GM18861 (cell line): Measurements from ENCODE around the gene STX7.

Source experiments
- ATAC-seq: cut with Tn5 transposase; IDR thresholded peaks from one replicate; pipeline ENCODE4 v1.9.1; 2021; ENCODE audit not compliant: unreplicated experiment

STX7 gene

GRCh38 chr6:132506869-132507808 lies 5.8 kb downstream of the STX7 start:
- ATAC-seq = no peak

- ATAC-seq = peak; percentile 27
Observed at GRCh38 chr6:132506461-132506860, 6.5 kb downstream of the STX7 start.

- no peak for ATAC-seq
Observed at GRCh38 chr6:132505158-132505557, 7.8 kb downstream of the STX7 start.

- ATAC-seq = no peak
Observed at GRCh38 chr6:132504757-132505156, 8.2 kb downstream of the STX7 start.

- ATAC-seq = no peak
Observed at GRCh38 chr6:132499757-132500156, 13.2 kb downstream of the STX7 start.

- peak; percentile 50 for ATAC-seq
Observed at GRCh38 chr6:132498638-132499037, 14.3 kb downstream of the STX7 start.

- ATAC-seq = no peak
Observed at GRCh38 chr6:132496519-132497180, 16.3 kb downstream of the STX7 start.

GRCh38 chr6:132495604-132496079 lies 17.3 kb downstream of the STX7 start:
- ATAC-seq = peak; percentile 54

- peak; percentile 25 for ATAC-seq
Observed at GRCh38 chr6:132494954-132495353, 18.0 kb downstream of the STX7 start.

- ATAC-seq = no peak
Observed at GRCh38 chr6:132491881-132492280, 21.0 kb downstream of the STX7 start.

GRCh38 chr6:132491303-132491702 lies 21.6 kb downstream of the STX7 start:
- ATAC-seq = no peak

GRCh38 chr6:132490478-132491204 lies 22.3 kb downstream of the STX7 start:
- no peak for ATAC-seq

GRCh38 chr6:132490024-132490423 lies 22.9 kb downstream of the STX7 start:
- ATAC-seq = no peak

GRCh38 chr6:132489376-132489775 lies 23.5 kb downstream of the STX7 start:
- ATAC-seq = no peak

GRCh38 chr6:132487762-132488161 lies 25.2 kb downstream of the STX7 start:
- ATAC-seq = no peak

GRCh38 chr6:132484680-132485018 lies 28.3 kb downstream of the STX7 start:
- ATAC-seq = no peak

GRCh38 chr6:132483779-132484679 lies 28.9 kb downstream of the STX7 start:
- ATAC-seq = peak; percentile 75

GRCh38 chr6:132482581-132482980 lies 30.3 kb downstream of the STX7 start:
- ATAC-seq = no peak

GRCh38 chr6:132481189-132481588 lies 31.7 kb downstream of the STX7 start:
- ATAC-seq = no peak

- ATAC-seq = no peak
Observed at GRCh38 chr6:132479131-132479530, 33.8 kb downstream of the STX7 start.
